C4-2B (cell line): ENCODE results near the gene KPTN.

ENCODE experiments used
- H3K27ac ChIP-seq: fragments of 450-650 bp; 2 replicates; pipeline ENCODE4 v1.5.1; 2017
- ZFX ChIP-seq: fragments of 450-650 bp; IDR thresholded peaks from 2 replicates; pipeline ENCODE4 v1.6.1; 2017
- TF ChIP-seq, protein P1 (sequence below): fragments of 450-650 bp; conservative IDR thresholded peaks from 2 replicates; pipeline ENCODE4 v1.5.1; 2017; ENCODE audit warnings: mild to moderate bottlenecking

The KPTN gene

DNA sequence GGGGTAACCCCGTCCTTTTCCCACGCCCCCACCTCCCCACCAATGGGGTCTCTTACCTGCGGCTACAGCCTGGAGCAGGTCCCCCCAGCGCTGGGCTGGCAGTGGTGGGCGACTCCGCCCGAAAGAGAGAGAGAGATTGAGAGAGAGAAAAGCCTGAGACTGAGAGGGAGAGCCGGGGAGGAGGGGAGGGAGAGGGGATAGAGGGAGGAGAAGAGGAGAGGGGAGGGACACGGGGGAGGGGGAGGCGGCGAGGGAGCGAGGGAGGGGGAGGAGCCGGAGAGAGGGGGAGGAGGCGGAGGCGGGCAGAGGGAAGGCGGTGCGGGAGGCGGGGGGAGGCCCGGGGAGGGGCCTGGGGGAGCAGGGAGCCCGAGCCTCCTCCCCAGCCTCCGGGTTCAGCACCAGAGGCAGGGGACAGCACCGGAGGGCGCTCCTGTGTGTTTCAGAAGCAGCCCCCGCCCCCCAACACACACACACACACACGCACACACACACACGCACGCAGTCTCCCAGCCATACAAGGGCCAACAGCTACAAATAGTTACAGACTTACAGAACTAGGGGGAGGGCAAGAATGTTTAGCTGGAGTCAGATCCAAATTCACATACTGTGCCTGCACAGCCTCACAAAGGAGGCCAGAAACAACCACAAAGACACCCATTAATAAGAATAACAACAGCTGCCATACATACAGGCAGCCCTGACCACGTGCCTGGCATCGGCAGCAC, 12.1 kb downstream of the KPTN start, which contains the start of gene SLC8A2:
TSS of gene SLC8A2 (minus strand) at position 161 of the 725 bp plus-strand sequence. CDS start 5,490 bp downstream, outside the sequence.
- no peak within 1 kb of the TSS for H3K27ac ChIP-seq
- TF ChIP-seq, protein P1, sequence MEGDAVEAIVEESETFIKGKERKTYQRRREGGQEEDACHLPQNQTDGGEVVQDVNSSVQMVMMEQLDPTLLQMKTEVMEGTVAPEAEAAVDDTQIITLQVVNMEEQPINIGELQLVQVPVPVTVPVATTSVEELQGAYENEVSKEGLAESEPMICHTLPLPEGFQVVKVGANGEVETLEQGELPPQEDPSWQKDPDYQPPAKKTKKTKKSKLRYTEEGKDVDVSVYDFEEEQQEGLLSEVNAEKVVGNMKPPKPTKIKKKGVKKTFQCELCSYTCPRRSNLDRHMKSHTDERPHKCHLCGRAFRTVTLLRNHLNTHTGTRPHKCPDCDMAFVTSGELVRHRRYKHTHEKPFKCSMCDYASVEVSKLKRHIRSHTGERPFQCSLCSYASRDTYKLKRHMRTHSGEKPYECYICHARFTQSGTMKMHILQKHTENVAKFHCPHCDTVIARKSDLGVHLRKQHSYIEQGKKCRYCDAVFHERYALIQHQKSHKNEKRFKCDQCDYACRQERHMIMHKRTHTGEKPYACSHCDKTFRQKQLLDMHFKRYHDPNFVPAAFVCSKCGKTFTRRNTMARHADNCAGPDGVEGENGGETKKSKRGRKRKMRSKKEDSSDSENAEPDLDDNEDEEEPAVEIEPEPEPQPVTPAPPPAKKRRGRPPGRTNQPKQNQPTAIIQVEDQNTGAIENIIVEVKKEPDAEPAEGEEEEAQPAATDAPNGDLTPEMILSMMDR: no peak
- TF ChIP-seq ZFX: no peak

DNA sequence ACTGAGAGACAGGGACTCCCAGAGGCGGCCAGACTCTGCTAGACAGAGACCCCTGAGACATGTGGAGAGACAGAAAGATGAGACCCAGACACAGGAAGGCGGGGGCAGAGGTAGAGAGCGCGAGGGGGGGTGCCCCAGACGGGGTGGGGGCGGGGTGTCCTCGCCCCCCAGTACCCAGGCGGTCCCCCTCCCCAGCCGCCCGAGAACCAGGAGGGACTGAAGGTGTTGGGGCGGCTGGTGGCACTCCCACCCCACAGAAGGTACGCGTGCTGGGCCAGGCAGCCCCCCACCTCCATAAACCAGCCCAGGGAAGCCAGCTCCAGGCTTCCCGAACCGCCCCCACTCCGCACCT, 12.7 kb downstream of the KPTN start:
- no peak for TF ChIP-seq ZFX
- TF ChIP-seq, protein P1: no peak
- H3K27ac ChIP-seq: no peak overlapping the region

DNA sequence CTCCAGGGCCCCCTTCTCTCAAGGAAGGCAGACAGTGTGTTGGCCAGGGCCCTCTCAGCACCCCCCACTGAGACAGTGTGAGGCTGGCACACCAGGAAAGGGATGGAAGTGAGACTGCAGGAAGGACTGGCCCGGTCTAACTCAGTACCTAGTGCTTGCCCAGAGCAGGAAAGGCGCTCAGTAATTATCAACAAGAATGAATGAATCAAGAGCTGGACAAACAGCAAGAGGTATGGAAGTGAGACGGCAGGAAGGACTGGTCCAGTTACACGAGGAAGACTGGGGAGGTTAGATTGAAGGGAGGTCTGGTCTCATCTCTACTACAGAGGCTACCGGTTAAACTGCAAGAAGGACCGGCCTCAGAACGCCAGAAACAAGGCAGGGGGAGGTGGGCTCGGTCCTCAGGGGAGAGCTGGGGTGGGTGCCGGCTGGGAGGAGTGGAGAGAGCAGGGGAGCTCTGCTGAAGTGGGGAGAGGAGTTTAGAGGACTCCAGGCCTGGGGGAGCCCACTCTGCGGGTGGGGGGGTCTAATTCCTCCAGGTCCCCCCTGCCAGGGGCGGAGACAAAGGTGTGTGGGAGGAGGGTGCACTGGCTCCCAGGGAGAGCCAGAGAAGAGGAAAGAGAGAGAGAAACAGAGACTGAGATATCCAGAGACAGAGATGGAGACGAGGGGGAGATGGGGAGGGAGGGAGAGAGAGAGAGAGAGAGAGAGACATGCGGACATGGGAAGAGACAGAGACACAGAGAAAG, 13.4 kb downstream of the KPTN start:
- H3K27ac ChIP-seq: no peak overlapping the region
- TF ChIP-seq, protein P1: no peak
- TF ChIP-seq ZFX: no peak

DNA sequence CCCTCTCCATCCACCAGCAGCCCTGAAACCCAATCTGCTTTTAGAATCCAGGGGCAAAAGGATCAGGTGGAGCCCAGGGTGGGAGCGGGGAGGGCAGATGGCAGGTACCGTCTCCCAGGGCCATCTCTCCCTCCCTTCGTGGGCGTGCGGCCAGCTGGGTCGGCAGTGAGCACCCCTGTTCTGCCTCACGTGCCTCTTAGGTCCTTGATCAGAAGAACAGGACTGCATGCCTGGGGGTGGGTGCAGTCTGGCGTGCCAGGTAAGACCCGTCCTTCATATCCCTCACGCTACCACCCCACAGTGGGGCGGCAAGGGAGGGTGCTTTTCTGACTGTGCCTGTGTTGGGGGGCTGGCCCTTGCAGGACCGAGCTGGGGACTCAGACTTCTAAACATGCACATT, 14.3 kb downstream of the KPTN start:
- TF ChIP-seq, protein P1: no peak
- no peak for TF ChIP-seq ZFX
- no peak overlapping the region for H3K27ac ChIP-seq

DNA sequence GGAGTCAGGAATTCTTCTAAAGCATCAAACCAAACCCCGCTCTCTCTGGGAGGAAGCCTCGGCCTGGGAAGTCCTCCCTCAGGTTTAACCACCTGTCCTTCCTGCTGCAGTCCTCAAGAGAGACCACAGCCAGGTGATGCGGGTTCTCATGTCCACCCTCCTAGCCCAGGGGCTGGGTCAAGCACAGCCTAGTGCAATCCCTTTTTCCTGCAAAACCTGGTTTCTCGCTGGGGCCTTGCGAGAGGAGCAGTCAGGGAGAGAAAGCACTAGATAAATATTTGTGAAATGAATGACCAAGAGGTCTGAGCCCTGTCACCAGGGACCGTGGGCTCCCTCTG, 14.7 kb downstream of the KPTN start:
- H3K27ac ChIP-seq: no peak overlapping the region
- TF ChIP-seq ZFX: no peak
- TF ChIP-seq, protein P1: no peak

DNA sequence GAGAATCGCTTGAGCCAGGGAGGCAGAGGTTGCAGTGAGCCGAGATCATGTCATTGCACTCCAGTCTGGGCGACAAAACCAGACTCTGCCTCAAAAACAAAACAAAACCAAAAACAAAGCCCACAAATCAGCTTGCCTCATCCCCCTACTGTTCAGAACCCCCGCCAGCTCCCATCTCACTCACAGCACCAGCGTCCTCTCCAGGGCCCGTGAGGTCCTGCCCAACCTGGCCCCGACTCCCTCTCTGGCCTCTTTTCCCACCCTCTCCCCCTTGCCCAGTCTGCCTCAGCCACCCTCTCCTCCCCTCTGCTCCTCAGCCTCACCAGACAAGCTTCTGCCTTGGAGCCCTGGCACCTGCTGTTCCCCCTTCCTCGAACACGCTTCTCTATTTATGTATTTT, 16.1 kb downstream of the KPTN start:
- TF ChIP-seq, protein P1: no peak
- no peak for TF ChIP-seq ZFX

DNA sequence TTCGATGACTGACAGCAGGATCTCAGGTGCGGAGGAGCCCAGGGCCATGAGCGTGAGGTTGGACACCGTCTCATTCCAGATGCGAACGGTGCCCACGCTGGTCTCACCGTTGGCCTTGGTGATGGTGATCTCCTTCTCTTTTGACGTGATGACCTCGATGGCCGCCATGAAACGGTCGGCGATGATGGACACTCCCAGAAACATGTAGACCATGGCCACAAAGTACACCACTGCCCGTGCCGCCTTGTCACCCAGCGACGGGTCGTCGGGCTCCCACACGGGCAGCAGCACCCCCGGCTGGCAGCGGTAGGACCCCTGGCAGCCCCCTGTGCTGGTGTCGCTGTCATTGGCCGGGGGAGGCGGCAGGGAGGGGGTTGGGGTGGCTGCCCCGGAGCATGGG, 18.1 kb downstream of the KPTN start:
- TF ChIP-seq, protein P1: no peak
- TF ChIP-seq ZFX: no peak

More for the DNA sequence above, 16.1 kb downstream of the KPTN start:
- no peak overlapping the region for H3K27ac ChIP-seq

More for the DNA sequence above, 18.1 kb downstream of the KPTN start:
- no peak overlapping the region for H3K27ac ChIP-seq
